GM19397 (cell line): ENCODE results near the gene MMAA.
"Not testable (repeated sequence)": the region's sequence is repeated elsewhere in the genome, so short reads cannot be mapped to it uniquely, and the experiment has no call there.

Experiments used
- ATAC-seq: cut with Tn5 transposase; IDR thresholded peaks from one replicate; pipeline ENCODE4 v1.9.1; 2021; ENCODE audit warnings: mild to moderate bottlenecking, moderate library complexity; ENCODE audit not compliant: unreplicated experiment

Gene MMAA

GRCh38 chr4:145626623-145626982 lies 7.4 kb downstream of the MMAA start:
- no peak for ATAC-seq

GRCh38 chr4:145635117-145635516 lies 15.9 kb downstream of the MMAA start:
- ATAC-seq: no peak

GRCh38 chr4:145635630-145636029 lies 16.4 kb downstream of the MMAA start:
- no peak for ATAC-seq

GRCh38 chr4:145639186-145639698 lies 20.1 kb downstream of the MMAA start:
- ATAC-seq: no peak

- ATAC-seq: not testable (repeated sequence)
Observed at GRCh38 chr4:145640236-145640635, 21.1 kb downstream of the MMAA start.

- no peak for ATAC-seq
Observed at GRCh38 chr4:145643295-145643694, 24.1 kb downstream of the MMAA start.

GRCh38 chr4:145644699-145645098 lies 25.5 kb downstream of the MMAA start:
- ATAC-seq: no peak

GRCh38 chr4:145656156-145656555 lies 37.0 kb downstream of the MMAA start:
- no peak for ATAC-seq

- no peak for ATAC-seq
Observed at GRCh38 chr4:145660064-145660463, 40.9 kb downstream of the MMAA start.

GRCh38 chr4:145663194-145663593 lies 44.0 kb downstream of the MMAA start:
- ATAC-seq: no peak

GRCh38 chr4:145665773-145666172 lies 46.6 kb downstream of the MMAA start:
- ATAC-seq: no peak

GRCh38 chr4:145670422-145670821 lies 51.2 kb downstream of the MMAA start:
- ATAC-seq: no peak

- ATAC-seq: no peak
Observed at GRCh38 chr4:145679520-145679919, 60.3 kb downstream of the MMAA start.

GRCh38 chr4:145679991-145680455 lies 60.8 kb downstream of the MMAA start, which contains the start of gene C4orf51:
TSS of gene C4orf51 (plus strand) at chr4:145680146. CDS start at chr4:145680204, 58 bp downstream.
- no peak for ATAC-seq

GRCh38 chr4:145680902-145681301 lies 61.7 kb downstream of the MMAA start:
- no peak for ATAC-seq

- ATAC-seq: no peak
Observed at GRCh38 chr4:145681518-145681917, 62.3 kb downstream of the MMAA start.

GRCh38 chr4:145681956-145682355 lies 62.8 kb downstream of the MMAA start:
- ATAC-seq: no peak

GRCh38 chr4:145686991-145687390 lies 67.8 kb downstream of the MMAA start:
- no peak for ATAC-seq

GRCh38 chr4:145690610-145691009 lies 71.4 kb downstream of the MMAA start:
- ATAC-seq: no peak

GRCh38 chr4:145691416-145691815 lies 72.2 kb downstream of the MMAA start:
- ATAC-seq: not testable (repeated sequence)

- ATAC-seq: no peak
Observed at GRCh38 chr4:145694929-145695328, 75.7 kb downstream of the MMAA start.

- no peak for ATAC-seq
Observed at GRCh38 chr4:145697332-145697731, 78.1 kb downstream of the MMAA start.

- no peak for ATAC-seq
Observed at GRCh38 chr4:145698507-145698906, 79.3 kb downstream of the MMAA start.
